ENCODE data around the gene CDHR4. TPM values are rescaled to one million over a fixed set of nuclear protein-coding genes. Genes with fewer than 3 reads are reported as not detected.

The CDHR4 gene
- total RNA-seq, 1 experiment from 2014 or later = not detected

DNA sequence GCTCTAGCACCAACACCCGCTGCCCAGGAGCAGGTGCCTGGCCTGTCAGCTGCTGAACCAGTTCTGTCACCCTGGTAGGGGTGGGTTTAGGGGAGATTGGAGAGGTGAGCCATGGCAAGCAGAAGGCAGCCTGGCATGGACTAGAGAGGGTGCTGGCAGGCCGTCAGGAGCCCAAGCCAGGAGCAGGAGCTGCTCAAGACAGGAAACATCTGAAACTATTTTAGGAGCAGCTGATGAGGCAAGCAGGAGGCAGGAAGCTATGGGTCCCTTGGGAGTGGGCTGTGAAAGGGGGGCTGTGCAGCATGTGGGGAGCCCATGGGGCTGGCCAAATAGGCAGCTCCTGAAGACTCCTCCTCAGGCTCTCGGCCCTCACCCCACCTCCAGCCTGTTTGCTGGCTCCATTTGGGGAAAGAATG is 5.7 kb upstream of the CDHR4 start:
- H3K9me3 ChIP-seq (ENCODE audit: low read length) = no peaks in the 10 kb centered on the region
- H3K79me2 ChIP-seq (ENCODE audit: low read length) = no peaks in the 10 kb centered on the region
- no peak overlapping the region for H3K4me3 ChIP-seq (ENCODE audit: low read length)
- no peak overlapping the region for H2AFZ ChIP-seq (ENCODE audit: low read length)
- no peaks in the 10 kb centered on the region for H3K27me3 ChIP-seq (ENCODE audit: low read length)
- no peak for TF ChIP-seq EZH2 (IDR thresholded peaks at IDR 0.05; ENCODE audit: low read length, unreplicated experiment)
- TF ChIP-seq EZH2phosphoT487 (IDR thresholded peaks at IDR 0.05; ENCODE audit: borderline replicate concordance, low read length) = no peak
- TF ChIP-seq, protein P1, sequence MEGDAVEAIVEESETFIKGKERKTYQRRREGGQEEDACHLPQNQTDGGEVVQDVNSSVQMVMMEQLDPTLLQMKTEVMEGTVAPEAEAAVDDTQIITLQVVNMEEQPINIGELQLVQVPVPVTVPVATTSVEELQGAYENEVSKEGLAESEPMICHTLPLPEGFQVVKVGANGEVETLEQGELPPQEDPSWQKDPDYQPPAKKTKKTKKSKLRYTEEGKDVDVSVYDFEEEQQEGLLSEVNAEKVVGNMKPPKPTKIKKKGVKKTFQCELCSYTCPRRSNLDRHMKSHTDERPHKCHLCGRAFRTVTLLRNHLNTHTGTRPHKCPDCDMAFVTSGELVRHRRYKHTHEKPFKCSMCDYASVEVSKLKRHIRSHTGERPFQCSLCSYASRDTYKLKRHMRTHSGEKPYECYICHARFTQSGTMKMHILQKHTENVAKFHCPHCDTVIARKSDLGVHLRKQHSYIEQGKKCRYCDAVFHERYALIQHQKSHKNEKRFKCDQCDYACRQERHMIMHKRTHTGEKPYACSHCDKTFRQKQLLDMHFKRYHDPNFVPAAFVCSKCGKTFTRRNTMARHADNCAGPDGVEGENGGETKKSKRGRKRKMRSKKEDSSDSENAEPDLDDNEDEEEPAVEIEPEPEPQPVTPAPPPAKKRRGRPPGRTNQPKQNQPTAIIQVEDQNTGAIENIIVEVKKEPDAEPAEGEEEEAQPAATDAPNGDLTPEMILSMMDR (conservative IDR thresholded peaks at IDR 0.05; ENCODE audit: low read depth, low read length) = no peak
- no peaks in the 10 kb centered on the region for H3K9me2 ChIP-seq (replicated peaks; ENCODE audit: low read length)
- no peak for ATAC-seq
- no peaks in the 10 kb centered on the region for H4K20me1 ChIP-seq (ENCODE audit: low read length)
- no peak overlapping the region for H3K27ac ChIP-seq (ENCODE audit: low read length)
- no peak overlapping the region for H3K9ac ChIP-seq (ENCODE audit: low read length)
- intact Hi-C loops (cut with micrococcal nuclease) = no loop called here
- CTCF ChIA-PET = no interaction called here
- BruUV-seq (replicated peaks) = no TSS peak
- no peaks in the 10 kb centered on the region for H3F3A ChIP-seq (ENCODE audit: low read length, unreplicated experiment)
- no peaks in the 10 kb centered on the region for H3K36me3 ChIP-seq (ENCODE audit: low read depth, low read length)
- peak; percentile 47 for DNase-seq
- POLR2A ChIA-PET (ENCODE audit: unreplicated experiment) = no interaction called here
- H3K4me2 ChIP-seq (ENCODE audit: low read length) = no peak overlapping the region
- H3K4me1 ChIP-seq (ENCODE audit: insufficient read depth, low read length) = peaks cover 12% of the 10 kb centered on the region; the same call in 1 of the 2 replicates

DNA sequence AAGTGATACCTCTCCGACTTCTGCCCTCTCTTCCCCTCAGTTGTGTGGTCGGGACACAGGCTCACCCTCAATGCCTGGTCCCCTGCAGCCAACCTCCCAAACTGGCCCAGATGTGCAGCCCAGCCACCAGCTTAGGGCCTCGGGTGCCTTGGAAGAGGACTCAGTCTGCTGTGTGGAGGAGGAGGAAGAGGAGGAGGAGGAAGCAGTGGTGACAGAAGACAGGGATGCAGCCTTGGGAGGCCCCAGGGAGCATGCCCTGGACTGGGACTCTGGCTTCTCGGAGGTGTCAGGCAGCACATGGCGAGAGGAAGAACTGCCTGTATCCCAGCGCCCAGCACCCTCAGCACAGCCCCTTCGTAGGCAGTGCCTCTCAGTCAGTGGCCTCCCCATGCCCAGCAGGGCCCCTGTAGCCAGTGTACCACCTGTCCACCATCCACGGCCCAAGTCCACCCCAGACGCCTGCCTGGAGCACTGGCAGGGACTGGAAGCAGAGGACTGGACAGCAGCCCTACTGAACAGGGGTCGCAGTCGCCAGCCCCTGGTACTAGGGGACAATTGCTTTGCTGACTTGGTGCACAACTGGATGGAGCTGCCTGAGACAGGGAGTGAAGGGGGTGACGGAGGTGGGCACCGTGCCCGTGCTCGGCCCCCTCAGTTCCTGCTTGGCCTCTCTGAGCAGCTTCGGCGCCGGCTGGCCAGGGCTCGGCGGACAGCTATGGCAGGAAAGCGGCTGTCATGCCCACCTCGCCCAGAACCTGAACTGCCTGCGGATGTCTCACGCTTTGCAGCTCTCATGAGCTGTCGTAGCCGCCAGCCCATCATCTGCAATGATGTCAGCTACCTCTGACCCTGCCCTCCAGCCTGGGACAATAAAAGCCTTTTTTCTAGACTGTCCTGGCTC is 4.7 kb upstream of the CDHR4 start:
- no peak overlapping the region for H3K9ac ChIP-seq (ENCODE audit: low read length)
- H3K79me2 ChIP-seq (ENCODE audit: low read length) = no peaks in the 10 kb centered on the region
- H4K20me1 ChIP-seq (ENCODE audit: low read length) = no peaks in the 10 kb centered on the region
- H3K4me3 ChIP-seq (ENCODE audit: low read length) = no peak overlapping the region
- H3K4me2 ChIP-seq (ENCODE audit: low read length) = peak overlapping the region; percentile 92
- intact Hi-C loops (cut with micrococcal nuclease) = no loop called here
- no peaks in the 10 kb centered on the region for H3K9me3 ChIP-seq (ENCODE audit: low read length)
- no peak for DNase-seq
- H3K27me3 ChIP-seq (ENCODE audit: low read length) = no peaks in the 10 kb centered on the region
- no TSS peak for BruUV-seq (replicated peaks)
- no peaks in the 10 kb centered on the region for H3F3A ChIP-seq (ENCODE audit: low read length, unreplicated experiment)
- POLR2A ChIA-PET (ENCODE audit: unreplicated experiment) = no interaction called here
- no peaks in the 10 kb centered on the region for H3K36me3 ChIP-seq (ENCODE audit: low read depth, low read length)
- H3K9me2 ChIP-seq (replicated peaks; ENCODE audit: low read length) = no peaks in the 10 kb centered on the region
- H3K27ac ChIP-seq (ENCODE audit: low read length) = no peak overlapping the region
- CTCF ChIA-PET = interaction anchor here (0.6 to 2.3 kb wide), 3 partner anchors 24 to 102 kb away, joined by 3 to 18 read pairs (median 15); no protein-coding TSS in a partner anchor
- H3K4me1 ChIP-seq (ENCODE audit: insufficient read depth, low read length) = peaks cover 20% of the 10 kb centered on the region
- H2AFZ ChIP-seq (ENCODE audit: low read length) = no peak overlapping the region
- no peak for ATAC-seq
- TF ChIP-seq EZH2 (IDR thresholded peaks at IDR 0.05; ENCODE audit: low read length, unreplicated experiment) (no peak), EZH2phosphoT487 (IDR thresholded peaks at IDR 0.05; ENCODE audit: borderline replicate concordance, low read length) (no peak)
- TF ChIP-seq, protein P1 (conservative IDR thresholded peaks at IDR 0.05; ENCODE audit: low read depth, low read length) = no peak
